Esophagus squamous epithelium (tissue), 4 donors: Measurements from ENCODE around the gene CYS1.

Source experiments
- POLR2A ChIP-seq, 4 donors: fragments of 450-650 bp; IDR thresholded peaks; one replicate each; pipeline ENCODE4 v1.6.1; 2017; ENCODE audit warnings: antibody characterized with exemption in 4 of 4, mild to moderate bottlenecking in 4 of 4, moderate library complexity in 3 of 4
- TF ChIP-seq, protein P1 (sequence below), 6 experiments: fragments of 450-650 bp in 4 of 6; fragments of 200-600 bp in 2 of 6; sonication (generic) in 2 of 6; IDR thresholded peaks; one replicate each; pipeline ENCODE4 v1.5.1; 2016 to 2019; ENCODE audit warnings: antibody characterized with exemption in 6 of 6, mild to moderate bottlenecking in 4 of 6, moderate library complexity in 4 of 6

DNA sequence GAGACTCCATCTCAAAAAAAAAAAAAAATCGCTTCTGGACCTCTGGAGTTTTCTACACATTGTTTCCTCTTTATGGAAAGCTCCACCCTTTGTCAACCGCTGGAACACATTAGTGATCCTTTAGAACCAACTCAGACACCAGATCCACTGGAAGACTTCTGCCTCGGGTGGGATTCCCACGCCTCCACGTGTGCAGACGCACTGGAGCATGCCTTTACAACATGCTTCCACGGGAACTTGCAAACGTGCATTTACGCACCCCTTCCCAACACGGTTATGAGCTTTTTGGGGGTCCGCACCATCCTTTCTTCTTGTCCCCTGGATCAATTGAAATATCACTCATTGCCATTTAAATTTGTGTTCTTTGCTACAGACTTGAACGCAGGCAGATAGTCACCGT is 5.1 kb downstream of the CYS1 start:
- TF ChIP-seq, protein P1, sequence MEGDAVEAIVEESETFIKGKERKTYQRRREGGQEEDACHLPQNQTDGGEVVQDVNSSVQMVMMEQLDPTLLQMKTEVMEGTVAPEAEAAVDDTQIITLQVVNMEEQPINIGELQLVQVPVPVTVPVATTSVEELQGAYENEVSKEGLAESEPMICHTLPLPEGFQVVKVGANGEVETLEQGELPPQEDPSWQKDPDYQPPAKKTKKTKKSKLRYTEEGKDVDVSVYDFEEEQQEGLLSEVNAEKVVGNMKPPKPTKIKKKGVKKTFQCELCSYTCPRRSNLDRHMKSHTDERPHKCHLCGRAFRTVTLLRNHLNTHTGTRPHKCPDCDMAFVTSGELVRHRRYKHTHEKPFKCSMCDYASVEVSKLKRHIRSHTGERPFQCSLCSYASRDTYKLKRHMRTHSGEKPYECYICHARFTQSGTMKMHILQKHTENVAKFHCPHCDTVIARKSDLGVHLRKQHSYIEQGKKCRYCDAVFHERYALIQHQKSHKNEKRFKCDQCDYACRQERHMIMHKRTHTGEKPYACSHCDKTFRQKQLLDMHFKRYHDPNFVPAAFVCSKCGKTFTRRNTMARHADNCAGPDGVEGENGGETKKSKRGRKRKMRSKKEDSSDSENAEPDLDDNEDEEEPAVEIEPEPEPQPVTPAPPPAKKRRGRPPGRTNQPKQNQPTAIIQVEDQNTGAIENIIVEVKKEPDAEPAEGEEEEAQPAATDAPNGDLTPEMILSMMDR (IDR thresholded peaks at IDR 0.05), result no peak
- TF ChIP-seq POLR2A (IDR thresholded peaks at IDR 0.05), result no peak
